ENCODE results near the gene SOX2. TPM values are rescaled to one million over a fixed set of nuclear protein-coding genes. Genes with fewer than 3 reads are reported as not detected.

The SOX2 gene
- total and polyA plus RNA-seq, 8 donors, result 4.1 to 26.9 (median 9.8) TPM; not detected in 1

- Histone ChIP-seq H3K4me1 (no peaks in the 10 kb centered on the region), H3K4me3 (no peak overlapping the region), H3K9me3 (no peaks in the 10 kb centered on the region), H3K27ac (no peak overlapping the region), H3K36me3 (no peaks in the 10 kb centered on the region), H3K27me3 (peaks cover 0 to 14% (median 0%) of the 10 kb centered on the region in 3 donors)
- TF ChIP-seq POLR2A (IDR thresholded peaks at IDR 0.05) (no peak), EP300 (IDR thresholded peaks at IDR 0.05) (no peak), POLR2AphosphoS5 (IDR thresholded peaks at IDR 0.05) (no peak), CTCF (IDR thresholded peaks at IDR 0.05) (no peak)
- WGBS, 5 donors, result 65 to 76% (median 71%) methylated on average over 3 of the region's 3 CpGs
- DNase-seq, result no peak
- intact Hi-C loops (cut with DNase I; ENCODE audit: low total_unique reads), result no loop called here
These were observed 41.7 kb downstream of the SOX2 start for GRCh38 chr3:181753391-181753790.

- Histone ChIP-seq H3K27me3 (peaks cover 0 to 14% (median 0%) of the 10 kb centered on the region in 3 donors), H3K4me3 (no peak overlapping the region), H3K36me3 (no peaks in the 10 kb centered on the region), H3K27ac (no peak overlapping the region), H3K9me3 (no peaks in the 10 kb centered on the region), H3K4me1 (no peaks in the 10 kb centered on the region)
- TF ChIP-seq POLR2A (IDR thresholded peaks at IDR 0.05) (no peak), CTCF (IDR thresholded peaks at IDR 0.05) (no peak), POLR2AphosphoS5 (IDR thresholded peaks at IDR 0.05) (no peak), EP300 (IDR thresholded peaks at IDR 0.05) (no peak)
- 40 to 54% (median 42%) methylated on average over 3 of the region's 3 CpGs for WGBS, 5 donors
- DNase-seq, result no peak
- intact Hi-C loops (cut with DNase I; ENCODE audit: low total_unique reads), result no loop called here
These were observed 44.2 kb downstream of the SOX2 start for GRCh38 chr3:181755959-181756358.

GRCh38 chr3:181756645-181757297 lies 45.0 kb downstream of the SOX2 start:
- TF ChIP-seq POLR2AphosphoS5 (IDR thresholded peaks at IDR 0.05) (no peak), EP300 (IDR thresholded peaks at IDR 0.05) (no peak), POLR2A (IDR thresholded peaks at IDR 0.05) (no peak), CTCF (IDR thresholded peaks at IDR 0.05) (no peak)
- no peak for DNase-seq
- H3K36me3 ChIP-seq, result no peaks in the 10 kb centered on the region
- H3K27me3 ChIP-seq, result peaks cover 0 to 14% (median 0%) of the 10 kb centered on the region in 3 donors
- no peaks in the 10 kb centered on the region for H3K9me3 ChIP-seq
- WGBS, 5 donors, result 55 to 76% (median 72%) methylated on average over 3 of the region's 3 CpGs
- H3K27ac ChIP-seq, result no peak overlapping the region
- intact Hi-C loops (cut with DNase I; ENCODE audit: low total_unique reads), result no loop called here
- H3K4me3 ChIP-seq, result no peak overlapping the region
- no peaks in the 10 kb centered on the region for H3K4me1 ChIP-seq

GRCh38 chr3:181757694-181758306 lies 46.1 kb downstream of the SOX2 start:
- no peak for DNase-seq
- TF ChIP-seq CTCF (IDR thresholded peaks at IDR 0.05) (no peak), POLR2AphosphoS5 (IDR thresholded peaks at IDR 0.05) (no peak), POLR2A (IDR thresholded peaks at IDR 0.05) (no peak), EP300 (IDR thresholded peaks at IDR 0.05) (no peak)
- intact Hi-C loops (cut with DNase I; ENCODE audit: low total_unique reads), result no loop called here

More at GRCh38 chr3:181757694-181758306, 46.1 kb downstream of the SOX2 start:
- no peaks in the 10 kb centered on the region for H3K36me3 ChIP-seq
- H3K9me3 ChIP-seq, result no peaks in the 10 kb centered on the region
- H3K4me1 ChIP-seq, result no peaks in the 10 kb centered on the region
- H3K4me3 ChIP-seq, result no peak overlapping the region
- 27 to 56% (median 45%) methylated on average over 3 of the region's 3 CpGs for WGBS, 5 donors
- H3K27me3 ChIP-seq, result peaks cover 0 to 14% (median 0%) of the 10 kb centered on the region in 3 donors
- no peak overlapping the region for H3K27ac ChIP-seq

Data from stomach (tissue), 9 donors.